Urothelium cell line (cell line): Measurements from ENCODE around the gene EIF5.
A peak's percentile ranks its signal among the peaks of the same experiment; 100 is the strongest.

Experiments used
- DNase-seq: peaks from one replicate; pipeline ENCODE4 v3.0.0; 2011; ENCODE audit warnings: low spot score, mixed read lengths
- FAIRE-seq: peaks from 2 replicates; lab custom pipeline; 2011; peaks lifted over from hg19 to GRCh38; lab: Jason Lieb, UNC

The EIF5 gene

DNA sequence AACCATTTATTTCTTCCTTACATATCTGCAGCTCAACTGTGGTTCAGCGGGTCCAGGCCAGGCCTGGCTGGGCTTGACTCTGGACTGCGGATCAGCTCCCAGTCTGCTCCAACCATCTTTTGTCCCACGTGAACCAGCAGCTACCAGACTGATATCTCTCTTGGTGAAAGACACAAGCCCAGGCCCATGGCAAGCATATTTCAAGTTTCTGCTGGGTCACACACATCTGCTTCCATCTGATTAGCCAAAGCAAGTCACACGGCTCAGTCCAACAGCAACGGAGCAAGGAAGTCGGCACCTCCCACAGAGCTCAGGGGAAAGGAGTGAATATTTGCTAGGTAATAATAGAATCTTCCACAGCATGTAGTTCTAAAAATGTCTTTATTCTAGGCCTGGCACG is 26.5 kb downstream of the EIF5 start:
- DNase-seq (no peak), FAIRE-seq (no peak)

DNA sequence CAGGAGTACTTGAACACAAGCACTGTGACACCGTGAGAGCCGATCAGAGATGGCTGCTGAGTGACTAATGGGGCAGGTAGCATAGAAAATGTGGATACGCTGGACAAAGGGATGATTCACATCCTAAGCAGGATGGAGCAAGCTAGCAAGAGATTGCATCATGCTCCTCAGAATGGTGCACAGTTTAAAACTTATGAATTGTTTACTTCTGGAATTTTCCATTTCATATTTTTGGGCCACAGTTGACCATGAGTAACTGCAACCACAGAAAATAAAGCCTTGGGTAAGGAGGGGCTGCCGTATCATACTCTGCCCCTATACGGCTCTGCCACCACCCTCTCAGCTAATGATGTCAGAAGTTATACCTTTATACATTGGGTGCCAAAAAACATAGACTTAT is 27.8 kb downstream of the EIF5 start:
- DNase-seq (peak; percentile 64), FAIRE-seq (no peak)

DNA sequence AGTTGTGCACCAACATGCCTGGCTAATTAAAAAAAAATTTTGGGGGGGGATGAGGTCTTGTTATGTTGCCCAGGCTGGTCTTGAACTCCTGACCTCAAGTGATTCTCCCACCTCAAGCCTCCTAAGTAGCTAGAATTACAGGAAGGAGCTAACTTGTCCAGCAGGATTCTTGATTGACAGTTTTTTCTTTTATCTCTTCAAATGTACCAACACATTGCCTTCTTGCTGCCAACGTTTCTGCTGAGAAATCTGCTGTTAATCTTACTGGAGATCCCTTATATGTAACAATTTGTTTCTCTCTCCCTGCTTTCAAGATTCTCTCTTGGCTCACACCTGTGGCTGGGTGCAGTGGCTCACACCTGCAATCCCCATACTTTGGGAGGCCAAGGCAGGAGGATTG is 28.7 kb downstream of the EIF5 start:
- FAIRE-seq (no peak), DNase-seq (no peak)

DNA sequence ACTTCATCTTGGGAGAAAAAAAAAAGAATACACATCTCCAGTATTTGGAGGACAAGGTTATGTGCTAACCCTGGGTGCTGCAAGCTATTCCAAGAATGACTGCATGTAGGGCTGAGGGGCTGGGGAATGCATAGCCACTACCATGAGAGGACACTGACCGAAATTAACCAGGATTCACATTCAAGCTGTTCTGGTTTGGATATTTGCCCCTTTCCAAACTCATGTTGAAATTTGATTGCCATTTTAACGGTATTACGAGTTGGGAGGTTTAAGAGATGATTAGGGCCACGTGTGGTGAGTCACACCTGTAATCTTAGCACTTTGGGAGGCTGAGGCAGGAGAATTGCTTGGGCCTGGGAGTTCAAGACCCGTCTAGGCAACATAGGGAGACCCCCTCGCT is 32.7 kb downstream of the EIF5 start:
- DNase-seq (no peak), FAIRE-seq (no peak)

DNA sequence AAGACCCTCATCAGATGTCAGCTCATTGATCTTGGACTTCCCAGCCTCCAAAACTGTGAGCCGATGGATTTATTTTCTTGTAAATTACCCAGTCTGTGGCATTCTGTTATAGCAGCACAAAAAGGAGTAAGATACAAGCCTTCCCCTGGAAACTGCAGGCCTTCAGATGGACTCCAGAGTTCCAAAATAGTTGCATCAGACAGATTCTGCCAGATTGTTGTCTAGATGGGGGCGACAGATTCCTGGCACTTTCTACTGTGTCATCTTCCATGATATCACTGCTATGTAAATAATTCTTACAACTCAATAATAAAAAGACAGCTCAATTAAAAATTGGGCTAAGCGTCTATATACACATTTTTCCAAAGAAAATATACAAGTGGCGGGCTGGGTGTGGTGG is 34.0 kb downstream of the EIF5 start:
- no peak for DNase-seq
- no peak for FAIRE-seq

DNA sequence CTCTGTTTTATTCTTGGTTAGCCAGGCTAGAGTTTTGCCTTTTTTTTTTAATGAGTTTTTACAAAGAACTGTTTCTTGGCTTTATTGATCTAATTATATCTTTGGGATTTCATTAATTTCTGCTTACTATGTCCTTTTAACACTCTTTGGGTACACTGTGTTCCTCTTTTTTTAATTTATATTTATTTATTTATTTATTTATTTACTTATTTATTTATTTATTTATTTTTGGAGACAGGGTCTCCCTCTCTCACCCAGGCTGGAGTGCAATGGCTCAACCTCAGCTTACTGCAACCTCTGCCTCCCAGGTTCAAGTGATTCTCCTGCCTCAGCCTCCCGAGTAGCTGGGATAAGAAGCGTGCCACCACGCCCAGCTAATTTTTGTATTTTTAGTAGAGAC is 36.0 kb downstream of the EIF5 start:
- DNase-seq, result no peak
- no peak for FAIRE-seq

DNA sequence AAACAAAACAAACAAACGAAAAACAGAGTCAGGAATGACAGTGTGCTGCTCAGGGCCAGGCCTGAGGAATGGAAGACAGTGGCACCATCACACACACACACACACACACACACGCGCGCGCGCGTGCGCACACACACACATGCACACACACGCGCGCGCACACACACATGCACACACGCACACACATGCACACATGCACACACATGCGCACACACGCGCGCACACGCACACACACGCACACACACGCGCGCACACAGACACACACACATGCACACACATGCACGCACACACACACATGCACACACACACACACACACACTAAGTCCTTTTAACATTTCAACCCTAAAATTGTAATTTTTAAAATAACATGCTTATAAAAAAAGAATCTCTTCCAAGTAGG is 38.0 kb downstream of the EIF5 start:
- no peak for DNase-seq
- no peak for FAIRE-seq

DNA sequence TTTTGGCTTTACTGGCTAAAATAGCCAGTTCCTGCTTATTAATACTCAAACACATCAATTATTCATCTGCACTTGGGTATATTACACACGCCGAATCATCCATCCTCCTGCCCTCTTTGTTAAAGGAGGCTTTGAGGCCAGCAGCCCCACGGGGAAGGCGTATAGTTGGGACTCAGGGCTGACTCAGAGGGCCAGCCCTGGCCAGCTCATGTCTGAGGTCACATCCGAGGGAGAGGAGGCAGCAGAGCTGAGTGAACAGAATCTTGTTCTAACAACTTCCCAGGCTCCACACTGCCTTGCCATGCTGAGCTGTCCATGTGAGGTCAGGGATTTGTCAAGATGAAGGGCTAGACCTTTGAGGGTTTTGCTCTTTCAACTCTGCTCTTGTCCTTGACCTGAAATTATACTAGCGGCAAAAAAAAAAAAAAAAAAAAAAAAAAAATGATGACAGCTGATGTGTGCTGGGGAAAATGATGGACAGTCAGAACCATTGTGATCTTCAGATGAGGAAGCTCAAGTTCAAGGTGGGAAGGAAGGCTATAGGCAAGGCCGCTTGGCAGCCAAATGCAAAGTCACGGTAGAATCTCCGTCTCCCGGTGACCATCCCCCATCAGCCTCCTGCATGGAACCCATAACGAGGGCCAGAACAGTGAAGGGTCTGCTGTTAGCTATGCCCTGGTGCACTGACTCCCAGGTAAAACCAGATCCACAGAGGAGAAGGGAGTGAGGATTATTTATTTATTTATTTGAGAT is 38.7 kb downstream of the EIF5 start:
- FAIRE-seq (no peak), DNase-seq (peak; percentile 81)

DNA sequence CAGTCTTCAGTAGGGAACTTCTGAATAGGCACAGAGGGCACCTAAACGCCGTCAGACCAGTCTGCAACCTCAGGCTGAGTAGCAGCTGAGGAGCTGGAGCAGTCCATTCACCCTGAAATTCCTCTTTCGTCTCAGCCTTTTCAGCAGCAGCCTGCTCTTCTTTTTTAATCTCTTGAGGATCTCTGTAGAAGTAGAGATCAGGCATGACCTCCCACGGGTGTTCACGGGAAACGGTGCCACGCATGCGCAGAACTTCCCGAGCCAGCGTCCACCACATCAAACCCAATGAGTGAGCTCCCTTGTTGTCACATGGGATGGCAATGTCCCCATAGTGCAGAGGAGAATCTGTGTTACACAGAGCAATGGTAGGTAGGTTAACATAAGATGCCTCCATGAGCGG is 40.1 kb downstream of the EIF5 start:
- FAIRE-seq (no peak), DNase-seq (no peak)

DNA sequence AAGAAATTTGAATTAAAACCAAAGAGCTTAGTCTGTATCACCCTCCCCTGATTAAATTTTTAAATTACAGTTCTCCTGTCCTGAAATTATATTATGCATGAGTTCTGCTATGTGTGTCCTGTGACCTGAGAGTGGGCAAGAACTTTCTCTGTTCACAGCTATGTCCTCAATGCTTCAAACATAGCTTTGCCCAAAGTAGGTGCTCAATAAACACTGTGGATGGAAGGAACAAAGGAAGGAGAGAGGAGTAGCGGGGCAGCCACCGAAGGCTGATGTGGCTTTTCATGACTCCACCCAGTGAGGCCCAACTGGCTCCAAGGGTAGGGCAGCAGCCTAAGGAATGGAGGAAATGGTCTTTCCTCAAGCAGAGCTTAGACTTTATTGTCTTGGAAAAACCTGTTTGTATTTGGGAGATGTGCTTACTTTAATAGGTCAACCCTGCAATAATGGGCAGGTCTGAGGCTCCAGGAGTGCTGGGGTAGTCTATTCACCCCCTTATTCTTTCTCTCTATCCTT is 43.5 kb downstream of the EIF5 start:
- FAIRE-seq (no peak), DNase-seq (no peak)

DNA sequence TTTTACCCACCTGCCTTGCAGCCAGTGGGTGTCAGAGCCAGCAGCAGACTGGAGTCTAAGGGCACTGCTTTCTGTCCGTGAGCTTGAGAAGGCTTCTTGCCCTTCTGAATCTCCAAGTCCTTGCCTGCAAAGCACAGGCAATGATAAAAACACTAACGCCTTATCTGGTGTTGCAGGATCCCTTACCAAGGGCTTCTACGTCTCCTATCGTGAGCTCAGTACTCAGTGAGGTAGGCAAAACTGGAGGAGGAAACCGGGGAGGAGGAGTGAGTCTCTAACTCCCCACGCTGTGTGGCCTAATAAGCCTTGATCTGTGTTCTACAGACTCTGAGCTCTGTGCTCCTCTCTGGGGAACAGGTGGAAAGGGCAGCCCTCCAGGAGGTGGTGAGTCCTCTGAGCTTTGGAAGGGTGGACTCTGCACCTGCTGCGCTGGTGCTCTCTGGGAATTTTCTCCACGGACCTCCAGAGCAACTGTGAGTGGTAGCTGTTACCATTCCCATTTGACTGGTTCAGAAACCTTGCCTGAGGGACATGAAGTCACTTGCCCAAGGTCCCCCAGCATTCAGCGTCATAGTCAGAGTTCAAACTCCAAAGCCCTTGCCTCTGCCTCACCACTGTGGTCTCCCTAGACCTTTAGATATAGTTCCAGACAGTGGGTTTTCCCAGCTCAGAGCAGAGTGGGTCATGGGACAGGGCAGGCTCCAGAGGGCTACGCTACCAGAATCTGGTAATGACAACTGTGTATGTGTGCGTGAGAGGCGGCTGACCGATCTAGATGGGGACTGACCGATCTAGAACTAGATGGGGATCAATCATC is 44.2 kb downstream of the EIF5 start:
- no peak for FAIRE-seq
- no peak for DNase-seq

DNA sequence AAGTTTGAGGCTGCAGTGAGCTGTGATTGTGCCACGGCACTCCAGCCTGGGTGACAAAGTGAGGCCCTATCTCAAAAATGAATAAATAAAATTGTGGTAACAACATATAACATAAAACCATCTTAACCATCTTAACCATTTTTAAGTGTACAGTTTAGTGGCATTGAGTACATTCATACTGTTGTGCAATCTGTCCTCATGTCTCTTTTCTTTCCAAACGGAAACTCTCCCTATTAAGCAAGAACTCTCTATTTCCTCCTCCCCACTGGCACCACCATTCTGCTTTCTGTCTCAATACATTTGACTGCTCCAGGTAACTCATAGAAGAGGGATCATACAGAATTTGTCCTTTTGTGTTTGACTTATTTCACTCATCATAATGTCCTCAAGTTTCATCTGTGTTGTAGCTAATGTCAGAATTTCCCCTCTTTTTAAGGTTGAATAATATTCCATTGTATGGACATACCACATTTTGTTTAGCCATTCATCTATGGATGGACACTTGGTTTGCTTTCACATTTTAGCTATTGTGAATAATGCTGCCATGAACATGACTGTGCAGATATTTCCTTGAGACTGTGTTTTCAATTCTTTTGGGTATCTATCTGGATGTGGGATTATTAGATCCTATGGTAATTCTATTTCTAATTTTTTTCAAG is 46.8 kb downstream of the EIF5 start:
- FAIRE-seq (no peak), DNase-seq (no peak)

DNA sequence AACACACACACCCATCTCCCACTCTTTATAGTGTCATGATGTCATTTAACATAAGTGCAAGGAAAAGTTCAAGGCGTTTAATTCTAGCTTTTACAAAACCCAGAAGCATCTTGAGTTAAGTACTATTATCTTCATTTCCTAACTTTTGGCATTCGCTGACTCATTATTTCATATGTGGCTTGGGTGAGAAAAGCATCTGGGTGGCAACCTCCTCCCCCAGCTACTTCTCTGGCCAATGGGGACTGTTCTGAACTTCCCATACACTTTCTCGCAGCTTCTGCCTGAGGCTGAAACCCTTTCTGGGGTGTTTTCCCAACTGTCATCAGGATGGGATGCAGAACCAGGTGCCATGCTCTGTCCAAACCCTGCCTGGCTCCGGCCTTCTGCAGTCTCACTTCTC is 48.3 kb downstream of the EIF5 start:
- DNase-seq, result no peak
- FAIRE-seq, result no peak

DNA sequence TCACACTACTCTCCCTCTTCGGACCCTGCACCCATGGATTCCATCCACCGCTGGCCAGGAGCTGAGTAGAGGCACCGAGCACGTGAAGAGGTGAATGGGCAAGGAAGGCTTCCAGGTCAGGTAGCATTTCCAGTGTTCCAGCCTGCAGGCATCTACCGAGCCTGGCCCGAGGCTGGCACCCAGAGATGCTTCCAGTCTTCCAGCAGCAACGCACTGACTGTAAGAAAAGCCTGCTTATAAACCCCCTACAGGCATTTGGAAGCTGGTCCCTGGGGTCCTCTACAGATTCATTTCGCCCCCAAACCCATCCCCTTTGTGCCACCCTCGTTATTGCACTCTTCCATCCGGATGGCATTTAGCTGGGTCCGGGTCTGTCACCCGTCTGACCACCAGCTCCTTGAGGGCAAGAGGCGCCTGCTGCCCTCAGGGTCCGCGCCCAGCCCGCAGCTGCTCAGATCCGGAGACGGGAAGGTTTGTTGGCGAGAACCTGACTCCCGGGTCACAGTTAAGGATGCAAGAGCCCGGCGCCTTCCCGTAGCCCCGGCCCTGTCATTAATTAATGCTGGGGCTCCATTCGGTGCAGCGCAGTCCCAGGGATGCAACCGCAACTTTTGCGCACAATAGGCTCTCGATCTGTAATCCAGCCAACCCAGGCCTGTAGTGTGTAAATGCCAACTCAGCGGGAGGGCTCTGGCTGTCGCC is 50.6 kb downstream of the EIF5 start:
- FAIRE-seq (no peak), DNase-seq (no peak)

DNA sequence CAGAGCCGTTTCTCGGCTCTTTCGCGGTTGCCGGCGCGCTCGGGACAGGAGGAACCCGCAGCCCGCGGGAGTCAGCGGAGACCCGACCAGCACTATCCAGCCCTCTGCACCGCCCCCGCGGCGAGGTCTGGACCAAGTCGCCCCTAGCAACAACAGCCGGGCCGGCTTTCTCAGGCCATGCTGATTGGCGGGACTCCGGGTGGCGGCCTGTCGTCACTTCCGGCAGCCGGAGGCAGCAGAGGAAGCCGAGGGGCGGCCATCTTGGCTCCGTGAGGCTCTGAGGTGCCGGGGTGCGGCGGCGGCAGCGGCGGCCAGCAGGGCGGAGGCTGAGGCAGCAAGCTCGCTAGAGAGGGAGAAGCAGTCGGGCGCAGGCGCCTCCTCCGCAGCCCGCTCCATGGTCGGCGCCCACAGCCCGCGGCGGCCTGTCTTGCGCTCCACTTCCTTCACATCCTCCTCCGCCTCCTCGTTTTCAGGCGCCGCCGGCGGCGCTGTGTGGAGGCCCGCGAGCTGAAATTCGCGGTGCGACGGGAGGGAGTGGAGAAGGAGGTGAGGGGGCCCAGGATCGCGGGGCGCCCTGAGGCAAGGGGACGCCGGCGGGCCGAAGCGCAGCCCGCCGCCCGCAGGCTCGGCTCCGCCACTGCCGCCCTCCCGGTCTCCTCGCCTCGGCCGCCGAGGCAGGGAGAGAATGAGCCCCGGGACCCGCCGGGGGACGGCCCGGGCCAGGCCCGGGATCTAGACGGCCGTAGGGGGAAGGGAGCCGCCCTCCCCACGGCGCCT is 51.3 kb downstream of the EIF5 start, which contains the start of gene MARK3:
Gene MARK3, plus strand, starts transcription at position 264 of the 777 bp plus-strand sequence. CDS start 615 bp downstream, outside the sequence.
- no peak for FAIRE-seq

DNA sequence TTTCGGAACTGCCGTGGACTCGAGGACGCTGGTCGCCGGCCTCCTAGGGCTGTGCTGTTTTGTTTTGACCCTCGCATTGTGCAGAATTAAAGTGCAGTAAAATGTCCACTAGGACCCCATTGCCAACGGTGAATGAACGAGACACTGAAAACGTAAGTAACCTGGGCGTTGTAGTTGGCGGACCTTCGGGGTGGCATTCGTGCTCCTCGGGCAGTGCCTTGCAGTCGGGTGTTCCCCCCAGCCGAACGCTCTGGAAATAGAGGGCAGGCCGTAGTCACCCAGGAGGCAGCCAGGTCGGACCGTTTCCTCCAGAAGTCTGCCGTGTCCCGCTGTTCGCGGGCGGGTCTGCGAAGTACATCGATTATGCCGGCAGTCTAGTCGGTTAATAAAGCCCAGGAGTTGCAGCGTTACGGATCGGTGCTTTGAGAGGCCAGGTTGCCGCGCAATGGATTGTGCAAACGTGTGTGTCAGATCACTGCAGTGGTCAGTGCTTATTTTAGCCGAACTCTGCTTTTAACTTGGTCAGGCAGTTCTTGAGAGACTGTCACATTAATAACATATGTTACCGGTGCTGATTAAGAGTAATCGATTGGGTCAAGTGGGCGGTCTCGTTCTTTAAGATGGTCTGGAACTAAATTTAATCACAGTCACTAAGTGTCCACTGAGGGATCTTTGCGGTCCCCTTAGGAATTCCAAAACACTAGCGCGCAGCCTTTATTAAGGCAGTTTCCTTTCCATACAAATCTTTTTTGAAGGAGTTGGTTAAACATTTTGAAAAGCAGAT is 52.1 kb downstream of the EIF5 start:
- DNase-seq, result no peak

More for the DNA sequence above, 51.3 kb downstream of the EIF5 start, which contains the start of gene MARK3:
- peak; percentile 95 for DNase-seq

DNA sequence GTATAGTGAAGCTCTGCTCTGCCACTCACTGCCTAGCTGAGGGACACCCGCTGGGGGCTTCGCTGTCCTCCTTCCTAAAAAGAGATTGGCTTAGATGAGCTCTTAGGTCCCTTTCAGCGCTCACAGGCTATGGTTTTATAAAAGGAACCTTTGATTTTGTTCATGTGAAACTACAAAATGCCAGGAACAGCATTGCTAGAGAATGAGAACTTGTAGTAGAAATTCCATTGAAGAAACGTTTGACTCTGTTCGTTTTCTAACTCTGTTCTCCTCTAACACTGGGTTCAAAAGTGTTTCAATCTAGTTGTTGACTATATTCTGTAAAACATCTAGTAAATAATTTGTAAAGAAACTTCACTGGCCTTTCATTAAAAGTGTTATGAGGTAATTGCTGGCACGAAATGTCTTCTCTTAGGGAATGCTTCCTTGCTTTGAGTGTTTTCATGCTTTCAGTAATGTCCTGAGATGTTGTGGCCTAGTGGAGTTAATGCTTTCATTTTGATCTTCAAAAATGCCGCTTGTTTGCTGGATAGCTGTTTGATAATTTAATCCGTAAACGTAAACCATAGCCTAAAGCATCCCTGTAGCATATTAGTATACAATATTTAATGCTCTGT is 52.8 kb downstream of the EIF5 start:
- DNase-seq, result no peak
- no peak for FAIRE-seq

More for the DNA sequence above, 52.1 kb downstream of the EIF5 start:
- FAIRE-seq, result no peak

DNA sequence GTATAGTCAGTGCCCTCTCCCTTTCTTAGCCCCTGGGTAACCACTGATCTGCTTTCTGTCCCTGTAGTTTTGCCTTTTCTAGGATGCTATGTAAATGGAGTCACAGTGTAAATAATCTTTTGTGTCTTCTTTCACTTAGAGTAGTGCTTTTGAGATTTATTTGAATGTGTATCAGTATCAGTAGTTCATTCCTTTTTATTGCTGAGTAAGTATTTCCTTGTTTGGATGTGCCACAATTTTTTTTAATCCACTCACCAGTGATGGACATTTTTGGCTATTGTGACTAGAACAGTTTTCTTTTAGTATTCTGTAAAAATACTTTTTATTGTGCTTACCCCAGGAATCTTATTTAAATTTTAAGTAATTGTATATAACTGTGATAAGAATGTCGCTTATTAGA is 54.6 kb downstream of the EIF5 start:
- no peak for DNase-seq
- FAIRE-seq, result no peak

DNA sequence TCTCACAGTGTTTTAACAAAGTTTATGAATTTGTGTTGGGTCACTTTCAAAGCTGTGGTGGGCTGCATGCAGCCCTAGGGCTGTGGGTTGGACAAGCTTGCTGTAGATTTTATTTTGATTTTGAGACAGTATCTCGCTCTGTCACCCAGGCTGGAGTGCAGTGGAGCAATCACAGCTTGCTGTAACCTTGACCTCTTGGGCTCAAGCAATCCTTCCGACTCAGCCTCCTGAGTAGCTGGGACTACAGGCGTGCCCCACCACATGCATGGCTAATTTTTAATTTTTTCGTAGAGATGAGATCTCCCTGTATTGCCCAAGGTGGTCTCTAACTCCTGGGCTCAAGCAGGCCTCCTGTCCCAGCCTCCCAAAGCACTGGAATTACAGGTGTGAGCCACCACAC is 56.6 kb downstream of the EIF5 start:
- FAIRE-seq (no peak), DNase-seq (no peak)
